BJ (cell line): ENCODE measurements around the gene HEATR3. TPM values are rescaled to one million over a fixed set of nuclear protein-coding genes. Genes with fewer than 3 reads are reported as not detected.

Source experiments
- CTCF ChIA-PET: fragments of 350-600 bp; formaldehyde crosslinking; extraction: SDS; loops from one replicate; lab custom pipeline; 2021; ENCODE audit warnings: antibody characterized with exemption, inconsistent platforms; lab: Yijun Ruan, JAX
- POLR2A ChIA-PET: fragments of 300-600 bp; sonication (Branson Sonifier 250); formaldehyde crosslinking; extraction: SDS; loops from one replicate; lab custom pipeline; 2021; ENCODE audit warnings: antibody characterized with exemption; lab: Charles Lee
- DNase-seq: peaks from one replicate; pipeline ENCODE4 v3.0.0-alpha.2; 2011; ENCODE audit warnings: low read depth
- H3K27me3 ChIP-seq: 2 replicates; pipeline ENCODE4 v1.6.0; 2011; ENCODE audit warnings: low read length; ENCODE audit not compliant: control insufficient read depth, insufficient read depth
- H3K36me3 ChIP-seq: 2 replicates; pipeline ENCODE4 v1.5.1; 2011; ENCODE audit warnings: low read length; ENCODE audit not compliant: control insufficient read depth, insufficient read depth
- H3K4me3 ChIP-seq: 2 replicates; pipeline ENCODE4 v1.5.1; 2011; ENCODE audit warnings: low read depth, mild to moderate bottlenecking, control low read depth, low read length
- CTCF ChIP-seq: IDR thresholded peaks from 2 replicates; pipeline ENCODE4 v1.5.1; 2011; ENCODE audit warnings: low read depth, mild to moderate bottlenecking, control low read depth, inconsistent platforms, low read length, moderate library complexity; ENCODE audit not compliant: insufficient read depth
- polyA plus RNA-seq: library from polyadenylated mRNA; depleted of rRNA; stranded (reverse); fragments of >200 nt; gene quantifications from 2 replicates; pipeline ENCODE4 v1.2.3, GENCODE V29; 2011

The HEATR3 gene
- polyA plus RNA-seq, 1 experiment: 13.0 TPM

- CTCF ChIA-PET: interaction anchor here (0.6 kb wide), 1 partner anchor 224 kb away, joined by 3 read pairs; no protein-coding TSS in a partner anchor
- no peaks in the 10 kb centered on the region for H3K27me3 ChIP-seq
- no peak for DNase-seq
- no peak overlapping the region for H3K4me3 ChIP-seq
- H3K36me3 ChIP-seq: no peaks in the 10 kb centered on the region
- POLR2A ChIA-PET: no interaction called here
- no peak for TF ChIP-seq CTCF
These were observed 73.8 kb downstream of the HEATR3 start for GRCh38 chr16:50139580-50139979.

GRCh38 chr16:50144211-50144610 is 78.4 kb downstream of the HEATR3 start:
- no peaks in the 10 kb centered on the region for H3K27me3 ChIP-seq
- no peak overlapping the region for H3K4me3 ChIP-seq
- no peak for DNase-seq
- POLR2A ChIA-PET: no interaction called here
- no peaks in the 10 kb centered on the region for H3K36me3 ChIP-seq
- no peak for TF ChIP-seq CTCF
- CTCF ChIA-PET: no interaction called here

- no peak for DNase-seq
- Histone ChIP-seq H3K27me3 (no peaks in the 10 kb centered on the region), H3K4me3 (no peak overlapping the region), H3K36me3 (no peaks in the 10 kb centered on the region)
- CTCF ChIA-PET: interaction anchor here (1.2 kb wide), 1 partner anchor 47 kb away, joined by 3 read pairs; no protein-coding TSS in a partner anchor
- POLR2A ChIA-PET: no interaction called here
- no peak for TF ChIP-seq CTCF
These were observed 81.0 kb downstream of the HEATR3 start for GRCh38 chr16:50146479-50147435.

GRCh38 chr16:50151322-50151721 is 85.6 kb downstream of the HEATR3 start:
- POLR2A ChIA-PET: no interaction called here
- CTCF ChIA-PET: interaction anchor here (0.7 to 2.1 kb wide), 6 partner anchors 13 to 126 kb away, joined by 3 to 8 read pairs (median 4); partner anchors contain the start of gene CNEP1R1

More at GRCh38 chr16:50151322-50151721, 85.6 kb downstream of the HEATR3 start:
- DNase-seq: no peak
- Histone ChIP-seq H3K27me3 (no peaks in the 10 kb centered on the region), H3K36me3 (no peaks in the 10 kb centered on the region), H3K4me3 (no peak overlapping the region)
- TF ChIP-seq CTCF: no peak
